DND-41 (cell line): ENCODE results near the gene PAM16.

ENCODE experiments used
- ATAC-seq: fragments of 200-7000 bp; cut with Tn5 transposase; 3 replicates; pipeline ENCODE4 v1.9.1; 2021; ENCODE audit warnings: low read depth; ENCODE audit not compliant: insufficient read depth
- DNase-seq: peaks from one replicate; pipeline ENCODE4 v3.0.0-alpha.2; 2020
- H2AFZ ChIP-seq: 2 replicates; pipeline ENCODE4 v1.6.0; 2012; ENCODE audit warnings: low read depth, low read length
- H3K27ac ChIP-seq: 2 replicates; pipeline ENCODE4 v1.5.1; 2012; ENCODE audit warnings: low read length, inconsistent platforms
- H3K27me3 ChIP-seq: fragments of 200-600 bp; sonication (generic); 2 replicates; pipeline ENCODE4 v1.6.0; 2012; ENCODE audit warnings: low read length, mild to moderate bottlenecking, inconsistent platforms; ENCODE audit not compliant: insufficient read depth, poor library complexity
- H3K36me3 ChIP-seq: 2 replicates; pipeline ENCODE4 v1.5.1; 2012; ENCODE audit warnings: low read length, inconsistent platforms; ENCODE audit not compliant: insufficient read depth
- H3K4me1 ChIP-seq: 2 replicates; pipeline ENCODE4 v1.5.1; 2012; ENCODE audit warnings: mild to moderate bottlenecking, low read length; ENCODE audit not compliant: insufficient read depth
- H3K4me2 ChIP-seq: 2 replicates; pipeline ENCODE4 v1.6.0; 2012; ENCODE audit warnings: mild to moderate bottlenecking, moderate library complexity, low read length, inconsistent platforms; ENCODE audit not compliant: insufficient read depth
- H3K4me3 ChIP-seq, 2 experiments: fragments of 200-600 bp in 1 of 2; shearing (Covaris generic) in 1 of 2; 2 replicates each; pipeline ENCODE4 v1.5.1; 2012 to 2016; ENCODE audit warnings: inconsistent platforms in 2 of 2, low read length in 2 of 2, mild to moderate bottlenecking in 2 of 2, low read depth in 1 of 2, moderate library complexity in 1 of 2
- H3K79me2 ChIP-seq: 2 replicates; pipeline ENCODE4 v1.6.0; 2012; ENCODE audit warnings: low read length, inconsistent platforms; ENCODE audit not compliant: insufficient read depth
- H3K9ac ChIP-seq: 2 replicates; pipeline ENCODE4 v1.6.0; 2012; ENCODE audit warnings: low read depth, mild to moderate bottlenecking, inconsistent platforms, low read length, moderate library complexity
- H3K9me3 ChIP-seq: 2 replicates; pipeline ENCODE4 v1.5.1; 2012; ENCODE audit warnings: low read length, moderate library complexity, mild to moderate bottlenecking, inconsistent platforms; ENCODE audit not compliant: insufficient read depth, severe bottlenecking
- H4K20me1 ChIP-seq: 2 replicates; pipeline ENCODE4 v1.6.0; 2012; ENCODE audit warnings: low read length; ENCODE audit not compliant: insufficient read depth
- CTCF ChIP-seq: IDR thresholded peaks from 2 replicates; pipeline ENCODE4 v1.5.1; 2012; ENCODE audit warnings: borderline replicate concordance, low read length, moderate library complexity, mild to moderate bottlenecking; ENCODE audit not compliant: poor library complexity, severe bottlenecking; ENCODE audit errors: extremely low read depth
- EZH2 ChIP-seq: IDR thresholded peaks from 3 replicates; pipeline ENCODE4 v1.6.1; 2012; ENCODE audit warnings: borderline replicate concordance, low read depth, mild to moderate bottlenecking, moderate library complexity, low read length, inconsistent platforms; ENCODE audit not compliant: severe bottlenecking

The PAM16 gene

GRCh38 chr16:4382795-4383357 lies 31.8 kb upstream of the PAM16 start:
- Histone ChIP-seq H3K9ac (no peak overlapping the region), H2AFZ (no peak overlapping the region), H3K36me3 (peaks cover 50% of the 10 kb centered on the region), H4K20me1 (peaks cover 37% of the 10 kb centered on the region), H3K27me3 (no peaks in the 10 kb centered on the region), H3K4me1 (no peaks in the 10 kb centered on the region), H3K4me3 (no peak overlapping the region), H3K4me2 (no peak overlapping the region), H3K27ac (no peak overlapping the region), H3K9me3 (no peaks in the 10 kb centered on the region), H3K79me2 (no peaks in the 10 kb centered on the region)
- DNase-seq (no peak), ATAC-seq (no peak)
- TF ChIP-seq CTCF (no peak), EZH2 (no peak)

- Histone ChIP-seq H3K9me3 (no peaks in the 10 kb centered on the region), H3K4me3 (no peak overlapping the region), H3K4me1 (no peaks in the 10 kb centered on the region), H4K20me1 (peaks cover 39% of the 10 kb centered on the region), H3K27ac (no peak overlapping the region), H3K27me3 (no peaks in the 10 kb centered on the region), H3K36me3 (peaks cover 43% of the 10 kb centered on the region), H3K9ac (no peak overlapping the region), H3K79me2 (no peaks in the 10 kb centered on the region), H2AFZ (no peak overlapping the region), H3K4me2 (no peak overlapping the region)
- DNase-seq = no peak
- ATAC-seq = no peak
- TF ChIP-seq EZH2 = no peak
- no peak for TF ChIP-seq CTCF
Measured at GRCh38 chr16:4381935-4382794, 31.0 kb upstream of the PAM16 start.

GRCh38 chr16:4381072-4381934 lies 30.2 kb upstream of the PAM16 start:
- Histone ChIP-seq H3K79me2 (no peaks in the 10 kb centered on the region), H2AFZ (no peak overlapping the region), H3K4me3 (no peak overlapping the region), H3K27me3 (no peaks in the 10 kb centered on the region), H3K4me2 (no peak overlapping the region), H3K36me3 (peaks cover 34% of the 10 kb centered on the region), H3K9me3 (no peaks in the 10 kb centered on the region), H4K20me1 (peaks cover 38% of the 10 kb centered on the region), H3K9ac (no peak overlapping the region), H3K27ac (no peak overlapping the region), H3K4me1 (no peaks in the 10 kb centered on the region)
- no peak for TF ChIP-seq EZH2
- TF ChIP-seq CTCF = no peak
- DNase-seq (no peak), ATAC-seq (no peak)
